Left hindlimb (tissue), 1 donor: ENCODE results near the gene PTPN7.
"Not testable (repeated sequence)": the region's sequence is repeated elsewhere in the genome, so short reads cannot be mapped to it uniquely, and the experiment has no call there.

Experiments used
- DNase-seq: peaks from one replicate; pipeline ENCODE4 v3.0.0-alpha.2; 2018

Gene PTPN7

GRCh38 chr1:202150602-202151001, 9.8 kb downstream of the PTPN7 start:
- no peak for DNase-seq

DNA sequence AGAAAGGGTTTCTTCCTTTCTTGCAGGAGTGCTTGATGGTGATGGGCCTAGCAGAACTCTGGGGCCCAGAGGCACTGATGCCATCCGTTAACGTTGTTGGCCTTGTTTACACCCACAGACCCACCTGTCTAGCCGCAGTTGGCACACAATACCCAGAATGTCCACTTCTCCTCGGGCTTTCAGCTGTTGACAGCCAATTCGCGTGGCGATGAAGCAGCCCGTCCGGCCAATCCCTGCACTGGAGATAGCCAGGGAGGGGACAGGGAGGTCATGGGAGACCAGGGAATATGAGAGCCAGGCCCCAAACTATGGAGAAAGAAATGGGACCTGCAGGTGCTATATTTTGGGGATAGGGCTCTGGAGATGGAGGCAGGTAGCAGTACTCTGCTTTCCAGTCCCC, 10.2 kb downstream of the PTPN7 start:
- DNase-seq: no peak

DNA sequence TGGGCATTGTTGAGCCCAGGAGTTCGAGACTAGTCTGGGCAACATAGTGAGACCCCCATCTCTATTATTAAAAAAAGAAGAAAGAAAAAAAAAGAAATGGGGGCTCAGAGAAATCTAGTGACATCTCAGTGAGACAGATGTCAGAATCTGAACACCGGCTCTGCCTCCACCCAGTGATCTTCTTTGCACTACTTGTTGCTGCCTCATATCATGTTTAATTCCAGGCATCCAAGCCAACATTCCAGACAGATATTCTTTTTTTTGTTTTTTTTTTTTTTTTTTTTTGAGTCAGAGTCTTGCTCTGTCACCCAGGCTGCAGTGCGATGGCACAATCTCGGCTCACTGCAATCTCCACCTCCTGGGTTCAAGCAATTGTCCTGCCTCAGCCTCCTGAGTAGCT, 10.8 kb downstream of the PTPN7 start:
- DNase-seq: no peak

DNA sequence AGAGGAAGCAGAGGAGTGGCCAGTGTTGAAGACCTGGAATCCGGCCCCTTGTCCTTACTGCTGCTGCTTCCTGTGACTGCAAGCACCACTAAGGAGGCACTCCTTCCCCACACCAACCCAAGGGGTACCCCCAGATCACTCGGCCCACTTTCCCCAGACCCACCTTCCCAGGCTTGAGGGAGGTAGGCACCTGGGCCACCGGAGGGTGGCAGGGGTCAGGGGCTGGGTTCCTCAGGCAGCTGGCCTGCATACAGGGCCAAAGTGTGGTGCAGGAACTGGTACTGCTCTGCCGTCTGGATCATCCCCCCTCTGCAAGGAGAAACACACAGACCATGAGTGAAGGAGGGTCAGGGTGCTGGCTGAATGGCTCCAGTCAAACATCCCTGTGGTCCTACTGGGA, 12.0 kb downstream of the PTPN7 start:
- DNase-seq: no peak

GRCh38 chr1:202146993-202147392, 13.4 kb downstream of the PTPN7 start:
- DNase-seq: no peak

GRCh38 chr1:202146279-202146678, 14.1 kb downstream of the PTPN7 start:
- DNase-seq: no peak

DNA sequence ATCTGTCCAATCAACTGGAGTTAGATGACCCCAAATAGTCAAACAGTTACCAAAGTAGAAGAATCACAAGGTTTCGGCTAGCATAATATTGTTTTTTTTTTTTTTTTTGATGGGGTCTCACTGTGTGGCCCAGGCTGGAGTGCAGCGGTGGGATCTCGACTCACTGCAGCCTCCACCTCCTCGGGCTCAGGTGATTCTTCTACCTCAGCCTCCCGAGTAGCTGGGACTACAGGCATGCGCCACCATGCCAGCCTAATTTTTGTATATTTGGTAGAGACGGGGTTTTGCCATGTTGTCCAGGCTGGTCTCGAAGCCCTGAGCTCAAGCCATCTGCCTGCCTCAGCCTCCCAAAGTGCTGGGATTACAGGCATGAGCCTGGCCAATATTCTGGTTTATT, 14.7 kb downstream of the PTPN7 start:
- not testable (repeated sequence) for DNase-seq

- no peak for DNase-seq
These were observed 15.2 kb downstream of the PTPN7 start for GRCh38 chr1:202145068-202145743.

DNA sequence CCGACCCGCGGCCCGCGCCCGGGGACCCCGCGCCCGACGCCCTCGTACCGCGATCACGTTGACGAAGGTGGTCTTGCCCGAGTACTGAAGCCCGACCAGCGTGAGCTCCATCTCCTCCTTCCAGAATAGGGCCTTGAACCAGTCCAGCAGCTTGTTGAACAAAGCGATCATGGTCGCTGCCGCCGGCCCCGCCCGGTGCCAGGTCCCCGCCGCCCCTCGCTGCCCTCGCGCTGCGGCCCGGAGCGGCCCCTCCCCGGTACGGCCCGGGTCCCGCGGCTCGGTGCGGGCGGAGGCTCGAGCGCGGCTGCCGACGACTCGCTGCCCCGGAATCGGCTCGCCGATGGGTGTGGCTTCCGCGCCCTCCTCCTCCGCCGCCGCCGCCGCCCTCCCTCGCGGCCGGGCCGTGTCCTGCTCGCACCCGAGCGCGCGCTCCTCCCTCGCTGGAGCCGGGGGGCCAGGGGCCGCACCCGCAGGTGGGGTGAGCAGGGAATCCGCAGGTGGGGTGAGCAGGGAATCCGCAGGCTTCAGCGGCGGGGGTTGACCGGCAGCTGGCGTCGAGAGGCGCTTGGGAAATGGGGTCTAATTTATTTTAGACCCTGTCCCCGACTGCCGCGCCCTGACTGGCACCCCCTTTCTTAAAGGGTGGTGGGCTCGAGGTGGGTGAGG, 15.9 kb downstream of the PTPN7 start, which contains the start of gene ARL8A:
TSS of gene ARL8A (minus strand) at position 336 of the 666 bp plus-strand sequence. CDS start at position 171, 165 bp downstream.
- DNase-seq: peak; percentile 76

- peak; percentile 65 for DNase-seq
These were observed 16.5 kb downstream of the PTPN7 start for GRCh38 chr1:202143768-202144401.

DNA sequence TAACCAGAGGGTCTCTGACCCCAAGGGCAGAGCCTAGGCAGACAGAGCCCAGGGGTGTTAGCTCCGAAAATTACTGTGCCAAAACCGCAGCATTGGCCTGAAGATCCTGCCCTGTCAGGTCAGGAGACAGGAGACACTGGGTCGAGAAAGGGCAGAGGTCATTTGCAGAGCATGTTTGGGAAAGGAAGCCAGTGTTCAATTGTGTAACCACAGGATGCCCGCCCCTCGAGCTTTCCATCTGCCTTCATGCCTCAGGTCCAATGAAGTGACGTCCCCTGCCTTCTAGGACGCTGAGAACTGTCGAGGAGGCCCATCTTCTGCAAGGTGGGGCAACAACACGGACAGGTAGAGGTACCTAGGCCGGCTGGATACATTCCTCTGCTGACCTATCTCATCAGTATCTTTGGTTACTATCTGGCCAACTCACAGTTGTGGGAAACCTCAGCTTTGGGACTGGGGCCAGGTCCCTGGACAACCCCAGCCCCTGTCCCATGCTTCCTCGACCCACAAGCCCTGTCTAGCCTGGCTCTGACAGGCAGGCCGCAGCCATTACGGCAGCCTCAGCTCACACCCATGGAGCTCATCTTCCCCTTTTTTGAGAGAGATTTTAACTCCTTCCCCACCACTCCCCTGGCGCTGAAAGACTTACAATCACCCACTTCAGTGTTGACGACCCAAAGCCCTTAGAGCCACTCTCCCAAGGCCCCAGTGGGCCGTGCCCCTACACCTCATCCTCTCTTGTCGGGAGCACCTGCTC, 17.2 kb downstream of the PTPN7 start:
- no peak for DNase-seq

DNA sequence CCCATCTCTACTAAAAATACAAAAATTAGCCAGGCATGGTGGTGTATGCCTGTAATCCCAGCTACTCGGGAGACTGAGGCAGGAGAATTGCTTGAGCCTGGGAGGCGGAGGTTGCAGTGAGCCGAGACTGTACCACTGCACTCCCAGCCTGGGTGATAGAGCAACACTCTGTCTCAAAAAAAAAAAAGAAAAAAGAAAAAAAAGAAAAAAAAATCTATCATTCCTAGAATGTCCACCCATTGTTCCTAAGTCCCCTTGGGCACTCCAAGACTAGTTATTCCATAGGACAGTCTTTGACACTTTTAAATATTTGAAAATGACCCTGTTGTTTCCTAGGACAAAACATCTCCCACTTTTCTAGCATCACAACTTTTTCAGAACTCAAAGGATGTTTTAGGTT, 18.9 kb downstream of the PTPN7 start:
- DNase-seq: not testable (repeated sequence)

DNA sequence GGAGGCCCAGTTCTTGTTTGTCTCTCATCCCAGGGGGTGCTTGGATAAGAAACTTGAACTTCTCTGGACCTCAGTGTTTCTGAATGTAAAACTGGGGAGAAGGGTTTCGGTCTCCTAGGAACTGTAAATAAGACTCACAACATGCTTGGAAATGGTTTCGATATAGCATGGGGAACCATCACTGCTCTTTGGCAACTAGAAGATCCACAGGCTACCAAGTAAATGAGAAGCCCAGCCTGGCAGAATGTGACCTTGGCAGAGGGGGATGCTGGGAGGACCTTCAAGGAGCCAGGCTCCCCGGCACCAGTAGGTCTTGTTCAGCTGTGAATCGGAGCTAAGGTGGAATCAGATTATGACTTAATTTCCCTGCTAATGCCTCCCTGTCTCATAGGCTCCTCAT, 19.6 kb downstream of the PTPN7 start:
- DNase-seq: no peak

- no peak for DNase-seq
These were observed 25.1 kb downstream of the PTPN7 start for GRCh38 chr1:202135221-202135721.

GRCh38 chr1:202134645-202135172, 25.7 kb downstream of the PTPN7 start:
- DNase-seq: no peak

DNA sequence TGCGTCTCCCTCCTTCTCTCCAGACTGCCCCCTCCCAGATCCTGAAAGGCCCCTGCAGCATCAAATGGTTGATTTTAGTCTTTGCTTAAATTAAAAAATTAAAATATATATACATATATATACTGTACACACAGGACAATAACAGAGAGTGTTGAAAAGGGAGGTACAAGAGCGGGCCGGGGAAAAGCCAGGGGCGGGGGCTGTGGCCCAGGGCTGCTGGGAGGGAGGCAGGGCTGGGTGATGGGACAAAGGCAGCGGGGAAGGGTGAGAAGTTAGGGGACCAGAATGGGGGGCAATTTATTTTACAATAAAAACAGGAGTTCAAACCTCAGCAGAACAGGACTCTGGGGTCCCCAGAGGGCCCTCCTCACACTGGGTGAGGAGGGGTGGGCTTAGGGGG, 26.4 kb downstream of the PTPN7 start:
- DNase-seq: no peak

DNA sequence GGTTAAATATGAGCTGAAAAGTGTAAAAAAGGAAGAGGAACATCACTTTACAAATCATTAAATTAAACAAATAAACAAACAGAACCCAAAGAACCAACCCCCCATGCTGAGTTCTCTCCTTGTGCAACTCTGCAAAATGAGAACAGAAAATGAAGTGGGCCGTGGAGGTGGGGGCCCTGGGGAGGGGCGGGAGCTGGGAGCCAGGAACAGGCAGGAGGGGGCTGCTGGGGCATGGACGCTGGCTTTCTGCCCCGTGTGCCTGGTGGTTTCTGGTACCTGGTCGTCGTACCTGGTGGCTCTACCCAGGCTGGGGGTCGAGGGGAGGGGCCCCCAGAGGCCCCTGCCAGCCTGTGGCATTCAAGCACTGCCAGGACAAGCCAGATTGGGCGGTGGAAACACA, 26.9 kb downstream of the PTPN7 start:
- no peak for DNase-seq

DNA sequence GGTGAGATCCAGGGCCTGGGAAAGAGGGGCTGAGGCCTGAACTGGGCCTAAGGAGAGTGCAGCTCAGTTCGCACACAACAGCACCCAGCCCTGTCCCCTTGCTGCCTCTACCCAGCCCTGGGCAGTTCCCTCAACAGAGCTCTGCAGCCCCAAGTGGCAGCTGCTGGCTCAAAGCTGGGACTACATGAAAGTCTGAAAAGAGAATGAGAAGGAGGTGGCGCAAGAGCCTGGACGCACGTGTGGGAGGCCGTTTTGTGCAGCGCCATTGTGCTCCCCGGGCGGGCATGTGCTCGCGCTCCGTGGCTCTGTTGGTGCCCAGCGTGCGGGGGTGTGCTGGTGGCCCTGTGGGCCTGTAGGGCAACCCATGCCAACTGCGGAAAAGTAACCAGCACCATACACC, 27.4 kb downstream of the PTPN7 start:
- DNase-seq: no peak

DNA sequence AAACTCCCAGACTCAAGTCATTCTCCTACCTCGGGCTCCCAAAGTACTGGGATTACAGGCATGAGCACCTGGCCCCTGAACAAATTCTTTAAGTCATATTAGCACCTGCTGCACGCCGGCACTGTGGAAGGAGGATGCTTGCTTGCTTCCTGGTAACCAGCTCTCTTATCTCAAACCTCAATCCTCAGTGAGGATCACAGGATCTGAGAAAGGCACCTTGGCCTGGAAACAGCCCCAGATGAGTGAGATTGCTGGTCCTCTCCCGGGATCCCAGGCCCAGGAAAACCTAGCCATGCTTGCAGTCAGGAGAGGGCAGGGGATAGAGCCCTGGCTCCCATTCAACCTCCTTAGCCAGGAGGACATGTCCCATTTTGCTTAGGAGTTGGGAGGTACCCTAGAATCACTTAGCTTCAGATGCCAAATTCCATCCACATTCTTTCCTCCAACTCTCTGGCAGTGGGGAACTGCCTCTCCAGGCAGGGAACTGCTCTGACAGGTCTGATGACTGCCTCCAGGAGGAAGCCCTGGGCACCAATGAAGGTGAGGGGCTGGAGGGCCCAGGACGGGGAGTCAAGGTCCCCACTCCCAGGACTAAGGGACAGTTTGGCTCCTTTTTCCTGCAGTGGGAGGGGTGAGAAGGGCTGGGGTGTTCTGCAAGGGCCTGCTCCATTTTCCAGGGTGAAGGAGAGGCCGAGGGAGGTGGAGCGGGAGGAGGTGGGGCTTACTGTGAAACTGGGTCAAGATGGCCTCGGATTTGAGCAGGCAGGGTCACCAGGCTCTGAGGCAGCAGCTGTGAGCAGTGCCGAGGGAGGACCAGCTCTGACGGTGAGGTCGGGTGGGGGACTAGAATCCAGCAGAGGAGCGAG, 28.2 kb downstream of the PTPN7 start:
- DNase-seq: peak; percentile 61

DNA sequence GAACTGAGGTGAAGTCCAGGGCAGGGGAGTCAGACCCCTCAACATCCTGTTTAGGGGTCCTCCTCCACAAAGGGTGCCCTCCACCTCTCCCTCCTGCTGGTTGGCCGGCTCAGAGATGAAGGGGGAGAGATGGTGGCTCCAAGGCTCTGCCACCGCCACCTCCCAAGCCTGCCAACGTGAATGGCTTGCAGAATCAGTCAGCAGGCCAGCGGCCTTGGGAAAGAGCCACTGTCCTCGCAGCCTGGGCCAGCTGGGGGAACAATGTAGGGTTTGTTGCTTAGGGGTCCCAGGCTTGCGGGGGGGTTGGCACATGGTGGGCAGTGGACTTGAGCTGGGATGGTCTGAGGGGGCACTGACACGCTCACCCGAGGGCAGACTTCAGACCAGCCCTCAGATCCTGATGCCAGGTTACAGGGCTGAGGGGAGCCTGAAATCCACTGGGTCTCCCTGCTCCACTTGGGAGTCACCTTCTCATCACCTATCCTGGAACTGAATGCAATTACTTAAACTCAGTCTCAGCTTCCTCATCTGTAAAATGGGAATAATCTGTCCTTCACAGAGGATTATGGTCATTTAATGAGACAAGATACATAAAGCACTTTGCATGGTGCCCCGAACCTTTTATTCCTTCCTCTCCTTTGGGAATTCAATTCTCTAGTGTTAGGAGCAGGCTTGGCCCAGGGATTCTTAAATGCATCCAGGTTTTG, 29.4 kb downstream of the PTPN7 start:
- no peak for DNase-seq

DNA sequence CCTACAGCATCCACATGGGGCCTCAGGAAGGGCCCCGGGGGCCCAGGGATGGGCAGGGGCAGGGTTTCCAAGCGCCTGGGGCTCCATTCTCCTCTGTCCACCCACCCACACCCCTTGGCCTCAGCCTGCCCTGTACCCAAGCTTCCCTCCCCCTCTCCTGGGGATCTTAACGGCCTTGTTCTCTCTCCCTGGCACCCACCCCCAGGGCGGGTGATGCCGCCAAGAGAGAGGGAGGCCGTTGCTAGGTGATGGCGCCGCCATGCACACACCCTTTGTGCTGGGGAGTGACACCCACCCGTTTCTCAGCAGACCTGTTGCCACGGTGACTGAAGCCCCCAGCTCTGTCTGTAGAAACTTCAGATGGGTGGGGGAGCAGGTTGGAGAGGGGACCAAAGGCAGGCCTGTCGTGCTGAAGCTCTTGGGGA, 30.1 kb downstream of the PTPN7 start:
- DNase-seq: no peak
